HG03039 (cell line): ENCODE data around the gene COPA.
A peak's percentile ranks its signal among the peaks of the same experiment; 100 is the strongest.

Experiments used
- ATAC-seq: cut with Tn5 transposase; IDR thresholded peaks from one replicate; pipeline ENCODE4 v1.9.1; 2021; ENCODE audit warnings: mild to moderate bottlenecking, moderate library complexity; ENCODE audit not compliant: unreplicated experiment

Gene COPA

GRCh38 chr1:160271025-160271424, 72.0 kb downstream of the COPA start:
- ATAC-seq = no peak

- no peak for ATAC-seq
These were observed 75.6 kb downstream of the COPA start for GRCh38 chr1:160267284-160267991.

- ATAC-seq = no peak
These were observed 78.2 kb downstream of the COPA start for GRCh38 chr1:160264795-160265307.

GRCh38 chr1:160261893-160262794, 80.9 kb downstream of the COPA start, which contains the start of gene DCAF8:
TSS of gene DCAF8 (minus strand) at chr1:160262549. CDS start at chr1:160244008, 18,541 bp downstream.
- peak; percentile 84 for ATAC-seq

- ATAC-seq = peak; percentile 26
These were observed 81.5 kb downstream of the COPA start for GRCh38 chr1:160261556-160261892.

GRCh38 chr1:160260406-160261382, 82.4 kb downstream of the COPA start:
- no peak for ATAC-seq

- ATAC-seq = no peak
These were observed 84.8 kb downstream of the COPA start for GRCh38 chr1:160258177-160258798.

- no peak for ATAC-seq
These were observed 85.5 kb downstream of the COPA start for GRCh38 chr1:160257411-160258015.

GRCh38 chr1:160256396-160257046, 86.5 kb downstream of the COPA start:
- no peak for ATAC-seq

- no peak for ATAC-seq
These were observed 87.2 kb downstream of the COPA start for GRCh38 chr1:160255781-160256300.

GRCh38 chr1:160251687-160252526, 91.1 kb downstream of the COPA start:
- peak; percentile 68 for ATAC-seq

GRCh38 chr1:160251011-160251410, 92.0 kb downstream of the COPA start:
- no peak for ATAC-seq

GRCh38 chr1:160247053-160247452, 96.0 kb downstream of the COPA start:
- no peak for ATAC-seq

GRCh38 chr1:160245434-160245833, 97.6 kb downstream of the COPA start:
- ATAC-seq = no peak

- no peak for ATAC-seq
These were observed 98.8 kb downstream of the COPA start for GRCh38 chr1:160244209-160244608.

GRCh38 chr1:160243767-160244166, 99.3 kb downstream of the COPA start:
- no peak for ATAC-seq

GRCh38 chr1:160239582-160240299, 103.3 kb downstream of the COPA start:
- ATAC-seq = no peak
